HepG2 (cell line): Measurements from ENCODE around the gene CYSRT1. TPM values are rescaled to one million over a fixed set of nuclear protein-coding genes. Genes with fewer than 3 reads are reported as not detected.

Experiments used
- FOXC1 ChIP-seq: sonication (generic); formaldehyde crosslinking; IDR thresholded peaks from 2 replicates; pipeline ENCODE4 v1.8.0; 2022; ENCODE audit warnings: mild to moderate bottlenecking, missing genetic modification reagents, borderline replicate concordance
- NAIF1 ChIP-seq: sonication (generic); formaldehyde crosslinking; IDR thresholded peaks from 2 replicates; pipeline ENCODE4 v1.5.0; 2020; ENCODE audit warnings: mild to moderate bottlenecking, missing genetic modification reagents, borderline replicate concordance
- SPEN ChIP-seq: sonication (generic); formaldehyde crosslinking; IDR thresholded peaks from 2 replicates; pipeline ENCODE4 v1.5.1; 2020; ENCODE audit warnings: low read depth, mild to moderate bottlenecking, missing genetic modification reagents
- TFAP4 ChIP-seq: sonication (generic); IDR thresholded peaks from 2 replicates; pipeline ENCODE4 v1.6.1; 2016; ENCODE audit warnings: low read depth, borderline replicate concordance
- ZBTB2 ChIP-seq: sonication (generic); formaldehyde crosslinking; IDR thresholded peaks from 2 replicates; pipeline ENCODE4 v1.8.0; 2022; ENCODE audit warnings: low read depth, missing genetic modification reagents
- ZBTB39 ChIP-seq: sonication (generic); formaldehyde crosslinking; IDR thresholded peaks from 2 replicates; pipeline ENCODE4 v1.5.0; 2020; ENCODE audit warnings: missing genetic modification reagents
- ZBTB4 ChIP-seq: sonication (generic); formaldehyde crosslinking; IDR thresholded peaks from 2 replicates; pipeline ENCODE4 v1.4.0; 2020; ENCODE audit warnings: missing genetic modification reagents, mild to moderate bottlenecking, borderline replicate concordance
- ZKSCAN1 ChIP-seq: fragments of 150-350 bp; IDR thresholded peaks from 2 replicates; pipeline ENCODE4 v1.6.1; 2014; ENCODE audit warnings: low read length
- ZNF44 ChIP-seq: sonication (generic); formaldehyde crosslinking; IDR thresholded peaks from 2 replicates; pipeline ENCODE4 v1.5.1; 2020; ENCODE audit warnings: mild to moderate bottlenecking, missing genetic modification reagents
- ZNF513 ChIP-seq: sonication (generic); formaldehyde crosslinking; conservative IDR thresholded peaks from 2 replicates; pipeline ENCODE4 v1.5.0; 2020; ENCODE audit warnings: missing genetic modification reagents
- ZNF709 ChIP-seq: sonication (generic); formaldehyde crosslinking; IDR thresholded peaks from 2 replicates; pipeline ENCODE4 v1.5.0; 2020; ENCODE audit warnings: mild to moderate bottlenecking, missing genetic modification reagents
- ZNF770 ChIP-seq: sonication (generic); formaldehyde crosslinking; IDR thresholded peaks from 2 replicates; pipeline ENCODE4 v1.5.0; 2020; ENCODE audit warnings: mild to moderate bottlenecking, missing genetic modification reagents
- ZNF800 ChIP-seq: sonication (generic); formaldehyde crosslinking; IDR thresholded peaks from 2 replicates; pipeline ENCODE4 v1.4.0; 2020; ENCODE audit warnings: missing genetic modification reagents
- polyA plus RNA-seq, 8 experiments: library from polyadenylated mRNA; depleted of rRNA in 3 of 8; stranded (reverse) in 7 of 8; unstranded in 1 of 8; fragments of >200 nt; fragmentation: Illumina TruSeq in 4 of 8; extraction: Trizol in 4 of 8; gene quantifications; 2 replicates each; pipeline versions ENCODE4 v1.2.1 to v1.2.3, GENCODE V29; 2011 to 2016; ENCODE audit warnings: low read depth in 4 of 8, missing spikeins in 1 of 8, mixed read lengths in 1 of 8; ENCODE audit not compliant: insufficient read depth in 1 of 8
- total RNA-seq, 5 experiments: library from RNA; depleted of rRNA; stranded (reverse); fragments of >200 nt; fragmentation: Illumina TruSeq; extraction: Trizol; gene quantifications; 2 replicates each; pipeline ENCODE4 v1.2.3, GENCODE V29; 2016; ENCODE audit warnings: low read depth in 1 of 5

The CYSRT1 gene
- total and polyA plus RNA-seq, 2 of the 13 experiments (the other 11 are each of a cell fraction or from before 2014, with no cell fraction given) = 1.5 to 2.1 TPM

- peak; percentile 87; the same call in 1 of the 2 replicates for TF ChIP-seq ZNF513 (CRISPR knock-in tag)
- peak; percentile 76; the same call in 1 of the 2 replicates for TF ChIP-seq ZNF44 (CRISPR knock-in tag)
- peak; percentile 88 for TF ChIP-seq ZNF709 (CRISPR knock-in tag)
- peak; percentile 99 for TF ChIP-seq SPEN (CRISPR knock-in tag)
- peak; percentile 92; the same call in 1 of the 2 replicates for TF ChIP-seq ZBTB2 (CRISPR knock-in tag)
- no peak for TF ChIP-seq NAIF1 (CRISPR knock-in tag)
- TF ChIP-seq ZNF800 (CRISPR knock-in tag) = no peak; the same call in 1 of the 2 replicates
- 0 out of 2 replicates have a peak, but pooled peaks have one; percentile 23 for TF ChIP-seq ZBTB39
- peak; percentile 92 for TF ChIP-seq FOXC1 (CRISPR knock-in tag)
- TF ChIP-seq TFAP4 = peak; percentile 30; the same call in 1 of the 2 replicates
- TF ChIP-seq ZNF770 = peak; percentile 73
- TF ChIP-seq ZBTB4 (CRISPR knock-in tag) = 0 out of 2 replicates have a peak, but pooled peaks have one; percentile 24
- TF ChIP-seq ZKSCAN1 = peak; percentile 84
These were observed 36.3 kb upstream of the CYSRT1 start, which contains the start of the genes ANAPC2 and SSNA1 (continued) for GRCh38 chr9:137188490-137189296.
